NCI-H2081 treated with DMSO at 0.1 percent for 48 hours (cell line): Measurements from ENCODE around the gene CD4.

Experiments used
- DNase-seq: peaks from one replicate; lab custom pipeline; 2025; lab: John Stamatoyannopoulos, UW

CD4 gene

GRCh38 chr12:6765634-6766581 lies 23.4 kb upstream of the CD4 start, which contains the start of gene PTMS:
Gene PTMS (plus strand): TSS chr12:6766363. CDS start chr12:6766706, 343 bp downstream.
- peak; percentile 41 for DNase-seq

- DNase-seq, result no peak
Measured at GRCh38 chr12:6766651-6767349, 22.5 kb upstream of the CD4 start.

GRCh38 chr12:6767353-6768319 lies 21.7 kb upstream of the CD4 start:
- no peak for DNase-seq

- no peak for DNase-seq
Measured at GRCh38 chr12:6768437-6768914, 20.9 kb upstream of the CD4 start.

GRCh38 chr12:6768990-6769389 lies 20.3 kb upstream of the CD4 start:
- no peak for DNase-seq

GRCh38 chr12:6769666-6770065 lies 19.7 kb upstream of the CD4 start:
- no peak for DNase-seq

GRCh38 chr12:6770094-6770493 lies 19.2 kb upstream of the CD4 start:
- no peak for DNase-seq

- DNase-seq, result no peak
Measured at GRCh38 chr12:6770600-6770999, 18.7 kb upstream of the CD4 start.

GRCh38 chr12:6771091-6771495 lies 18.2 kb upstream of the CD4 start:
- DNase-seq, result no peak

- no peak for DNase-seq
Measured at GRCh38 chr12:6771509-6772330, 17.6 kb upstream of the CD4 start.

- DNase-seq, result no peak
Measured at GRCh38 chr12:6772331-6772695, 17.0 kb upstream of the CD4 start, which contains the start of gene LAG3. Gene LAG3 (plus strand): TSS chr12:6772520. CDS start chr12:6772853, 333 bp downstream.

- no peak for DNase-seq
Measured at GRCh38 chr12:6772726-6773589, 16.4 kb upstream of the CD4 start.

GRCh38 chr12:6773590-6774351 lies 15.6 kb upstream of the CD4 start:
- DNase-seq, result no peak

- DNase-seq, result no peak
Measured at GRCh38 chr12:6774499-6775062, 14.7 kb upstream of the CD4 start.

GRCh38 chr12:6775185-6776174 lies 13.8 kb upstream of the CD4 start:
- DNase-seq, result no peak

GRCh38 chr12:6777386-6777785 lies 11.9 kb upstream of the CD4 start:
- DNase-seq, result no peak

- no peak for DNase-seq
Measured at GRCh38 chr12:6778217-6778573, 11.1 kb upstream of the CD4 start.
